ENCODE measurements around the gene NANOS2.

The NANOS2 gene

DNA sequence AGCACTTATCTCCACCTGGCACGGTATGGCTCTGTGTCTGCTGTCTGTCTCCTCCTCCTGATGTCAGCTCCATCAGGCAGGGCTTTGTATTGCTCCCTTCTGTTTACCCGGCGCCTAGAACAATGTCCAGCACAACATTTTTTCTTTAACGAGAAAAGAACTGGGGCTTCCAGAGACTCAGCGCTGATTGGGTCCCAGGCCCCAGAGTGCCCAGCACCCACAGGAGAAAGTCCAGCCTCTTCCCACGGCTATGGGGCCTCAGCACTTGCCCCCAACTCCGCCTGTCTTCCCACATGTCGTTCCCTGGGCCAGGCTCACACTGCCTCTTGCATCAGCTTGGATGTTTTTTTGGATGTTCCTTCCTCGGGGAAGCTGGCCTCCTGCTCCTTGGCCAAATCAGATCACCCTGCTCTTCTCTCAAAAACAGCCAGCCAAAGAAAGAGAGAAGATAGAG is 19.0 kb downstream of the NANOS2 start:
- H3K4me3 ChIP-seq (ENCODE audit: low read depth, low read length): no peak overlapping the region
- TF ChIP-seq, protein P1, sequence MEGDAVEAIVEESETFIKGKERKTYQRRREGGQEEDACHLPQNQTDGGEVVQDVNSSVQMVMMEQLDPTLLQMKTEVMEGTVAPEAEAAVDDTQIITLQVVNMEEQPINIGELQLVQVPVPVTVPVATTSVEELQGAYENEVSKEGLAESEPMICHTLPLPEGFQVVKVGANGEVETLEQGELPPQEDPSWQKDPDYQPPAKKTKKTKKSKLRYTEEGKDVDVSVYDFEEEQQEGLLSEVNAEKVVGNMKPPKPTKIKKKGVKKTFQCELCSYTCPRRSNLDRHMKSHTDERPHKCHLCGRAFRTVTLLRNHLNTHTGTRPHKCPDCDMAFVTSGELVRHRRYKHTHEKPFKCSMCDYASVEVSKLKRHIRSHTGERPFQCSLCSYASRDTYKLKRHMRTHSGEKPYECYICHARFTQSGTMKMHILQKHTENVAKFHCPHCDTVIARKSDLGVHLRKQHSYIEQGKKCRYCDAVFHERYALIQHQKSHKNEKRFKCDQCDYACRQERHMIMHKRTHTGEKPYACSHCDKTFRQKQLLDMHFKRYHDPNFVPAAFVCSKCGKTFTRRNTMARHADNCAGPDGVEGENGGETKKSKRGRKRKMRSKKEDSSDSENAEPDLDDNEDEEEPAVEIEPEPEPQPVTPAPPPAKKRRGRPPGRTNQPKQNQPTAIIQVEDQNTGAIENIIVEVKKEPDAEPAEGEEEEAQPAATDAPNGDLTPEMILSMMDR (IDR thresholded peaks at IDR 0.05; ENCODE audit: borderline replicate concordance, insufficient read depth, low read depth, low read length): no peak

DNA sequence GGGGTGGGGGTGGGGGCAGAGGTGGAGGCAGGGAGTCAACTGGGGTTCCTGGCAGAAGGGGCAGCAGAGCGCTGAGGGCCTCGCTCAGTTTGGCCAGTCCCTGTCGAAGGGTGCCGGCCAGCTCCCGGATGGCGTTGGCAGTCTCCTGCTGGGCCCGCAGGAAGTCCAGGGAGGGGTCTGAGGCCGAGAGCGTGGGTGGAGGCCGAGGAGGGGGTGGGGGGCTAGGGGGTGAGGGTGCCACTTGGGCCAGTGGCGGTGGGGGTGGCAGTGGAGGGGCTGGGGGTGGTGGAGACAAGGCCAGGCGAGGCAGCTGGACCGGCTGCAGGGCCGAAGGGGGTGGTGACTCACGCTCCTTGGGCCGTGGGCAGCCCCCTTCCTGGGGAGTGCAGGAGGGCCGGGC is 23.7 kb downstream of the NANOS2 start:
- no peak overlapping the region for H3K4me3 ChIP-seq (ENCODE audit: low read depth, low read length)
- TF ChIP-seq, protein P1 (IDR thresholded peaks at IDR 0.05; ENCODE audit: borderline replicate concordance, insufficient read depth, low read depth, low read length): no peak

DNA sequence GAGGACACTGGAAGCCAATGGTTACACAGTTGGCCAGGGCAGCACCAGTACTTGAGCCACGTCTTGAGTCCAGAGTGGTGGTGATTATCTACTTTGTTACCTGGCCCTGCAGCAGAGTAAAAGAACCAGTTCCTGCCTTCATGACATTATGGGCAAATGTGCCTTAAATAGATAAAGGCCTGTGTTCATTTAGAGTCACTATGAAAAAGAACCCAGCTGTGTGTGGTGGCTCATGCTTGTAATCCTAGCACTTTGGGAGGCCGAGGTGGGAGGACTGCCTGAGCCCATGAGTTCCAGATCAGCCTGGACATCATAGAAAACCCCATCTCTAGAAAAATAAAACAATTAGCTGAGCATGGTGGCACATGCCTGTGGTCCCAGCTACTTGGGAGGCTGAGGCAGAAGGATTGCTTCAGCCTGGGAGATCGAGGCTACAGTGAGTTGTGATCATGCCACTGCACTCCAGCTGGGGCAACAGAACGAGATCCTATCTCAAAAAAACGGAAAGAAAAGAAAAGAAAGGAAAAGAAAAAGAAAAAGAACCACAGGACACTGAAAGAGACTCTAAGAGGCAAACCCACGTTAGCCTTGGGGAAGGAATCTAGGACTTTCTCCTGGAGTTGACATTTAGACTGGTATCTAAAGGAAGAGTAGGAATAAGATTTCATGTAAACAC is 25.2 kb downstream of the NANOS2 start:
- TF ChIP-seq, protein P1 (IDR thresholded peaks at IDR 0.05; ENCODE audit: borderline replicate concordance, insufficient read depth, low read depth, low read length): no peak
- no peak overlapping the region for H3K4me3 ChIP-seq (ENCODE audit: low read depth, low read length)

DNA sequence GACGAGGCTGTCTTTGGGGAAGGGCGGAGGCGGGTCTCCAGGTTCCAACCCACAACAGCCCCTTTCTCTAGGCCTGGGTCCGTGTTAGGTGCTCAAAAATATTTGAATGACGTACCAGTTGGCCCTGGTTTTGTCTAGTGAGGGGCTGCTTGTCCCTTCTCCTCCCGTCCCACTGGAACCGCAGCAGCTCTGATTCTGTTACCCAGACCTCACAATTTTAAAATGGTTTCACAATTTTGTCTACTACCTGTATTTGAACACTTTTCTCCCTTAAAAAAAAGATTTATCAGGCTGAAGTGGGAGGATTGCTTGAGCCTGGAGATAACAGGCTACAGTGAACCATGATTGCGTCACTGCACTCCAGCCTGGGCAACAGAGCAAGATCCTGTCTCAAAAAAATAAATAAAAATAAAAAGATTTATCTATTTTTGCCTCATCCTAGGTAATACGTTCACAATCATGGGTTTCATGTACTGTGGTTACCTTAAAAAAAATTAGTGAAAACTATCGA is 27.3 kb downstream of the NANOS2 start:
- TF ChIP-seq, protein P1 (IDR thresholded peaks at IDR 0.05; ENCODE audit: borderline replicate concordance, insufficient read depth, low read depth, low read length): no peak
- peak overlapping the region; percentile 75 for H3K4me3 ChIP-seq (ENCODE audit: low read depth, low read length)

DNA sequence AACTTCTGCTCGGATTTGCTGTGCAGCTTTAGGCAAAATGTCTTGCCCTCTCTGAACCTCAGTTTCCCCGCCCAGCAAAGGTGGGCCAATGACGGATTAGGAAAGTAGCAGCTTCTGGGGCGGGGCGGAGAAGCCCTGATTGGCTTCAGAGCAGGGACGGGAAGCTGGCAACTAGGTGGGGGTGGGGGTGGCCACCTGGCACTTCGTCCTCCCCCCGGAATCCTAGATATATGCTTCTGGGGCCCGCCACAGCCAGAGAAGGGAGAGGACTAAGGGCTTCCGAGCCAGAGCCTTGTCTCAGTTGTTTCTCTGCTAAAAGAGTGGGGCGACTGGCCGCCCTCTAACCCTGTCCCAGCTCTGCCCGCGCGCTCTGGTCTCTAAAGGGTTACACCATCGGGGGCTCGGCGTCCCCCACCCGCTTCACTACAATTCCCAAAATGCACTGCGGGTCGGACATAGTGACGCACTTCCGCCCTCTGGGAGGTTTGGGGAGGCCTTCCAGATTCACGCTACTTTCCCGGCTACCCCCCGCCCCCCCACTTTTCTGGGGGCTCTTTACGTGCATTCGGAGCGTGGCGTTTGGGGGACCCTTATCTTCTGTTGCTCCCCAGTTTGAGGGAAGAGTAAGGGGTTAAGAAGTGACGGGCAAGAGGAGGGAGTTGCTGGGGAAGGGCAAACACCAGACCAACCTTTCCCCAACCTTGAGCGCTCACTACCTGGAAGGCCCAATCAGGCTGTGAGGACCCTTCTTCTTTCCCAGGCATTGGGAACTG is 28.0 kb downstream of the NANOS2 start:
- peak overlapping the region; percentile 75 for H3K4me3 ChIP-seq (ENCODE audit: low read depth, low read length)
- TF ChIP-seq, protein P1 (IDR thresholded peaks at IDR 0.05; ENCODE audit: borderline replicate concordance, insufficient read depth, low read depth, low read length): no peak

DNA sequence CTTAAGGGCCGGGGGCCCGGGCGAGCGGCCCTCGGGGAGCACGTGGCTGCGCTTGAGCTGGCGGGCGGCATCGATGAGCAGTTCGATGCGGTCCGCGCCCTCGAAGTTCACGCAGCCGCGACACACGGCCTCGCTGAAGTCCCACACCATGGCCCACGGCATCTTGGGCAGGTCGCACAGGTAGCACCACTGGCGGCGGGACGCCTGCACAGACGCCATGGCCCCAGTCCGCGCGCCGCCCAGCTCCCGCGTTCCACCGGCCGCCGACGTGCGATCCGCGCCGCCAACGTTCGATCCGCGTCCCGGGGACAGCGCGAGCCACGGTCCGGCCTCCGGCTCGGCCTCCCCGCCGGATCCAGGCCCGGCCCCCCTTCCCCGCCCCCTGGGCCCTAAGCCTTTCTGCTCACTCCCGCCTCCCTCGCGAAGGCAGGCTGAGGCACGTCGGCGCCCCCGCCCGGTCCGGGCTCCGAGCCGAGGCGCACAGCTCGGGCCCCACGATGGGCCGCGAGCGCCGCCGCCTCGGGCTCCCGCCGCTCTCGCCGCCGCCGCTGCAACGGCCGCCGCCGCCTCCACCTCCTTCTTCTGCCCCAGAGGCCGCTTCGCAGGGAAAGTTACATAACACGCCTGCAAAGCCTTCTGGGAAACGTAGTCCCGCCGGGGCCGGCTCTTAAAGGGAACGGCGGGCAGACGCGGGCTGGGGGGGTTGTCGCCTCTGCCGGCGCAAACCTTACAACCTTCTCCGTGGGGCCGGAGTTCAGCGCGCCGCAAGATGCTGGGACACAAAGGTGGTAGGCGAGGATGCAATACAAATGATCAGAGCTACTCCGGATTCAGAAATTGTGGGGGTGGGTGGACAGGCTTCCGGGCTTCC is 28.8 kb downstream of the NANOS2 start, which contains the start of gene IRF2BP1:
Gene IRF2BP1 (minus strand): TSS at position 586 of the 871 bp plus-strand sequence. CDS start 367 bp downstream, at position 219.
- TF ChIP-seq, protein P1 (IDR thresholded peaks at IDR 0.05; ENCODE audit: borderline replicate concordance, insufficient read depth, low read depth, low read length): no peak
- H3K4me3 ChIP-seq (ENCODE audit: low read depth, low read length): peak within 1 kb of the TSS; percentile 75
